Choroid plexus epithelial cell (primary cell): ENCODE data around the gene TRIM68.

Source experiments
- DNase-seq: peaks from one replicate; pipeline ENCODE4 v3.0.0-alpha.2; 2010; ENCODE audit warnings: low read depth
- H3K4me3 ChIP-seq: 2 replicates; pipeline ENCODE4 v1.5.1; 2011; ENCODE audit warnings: low read depth, mild to moderate bottlenecking, control low read depth, low read length, moderate library complexity
- TF ChIP-seq, protein P1 (sequence below): conservative IDR thresholded peaks from 2 replicates; pipeline ENCODE4 v1.5.1; 2011; ENCODE audit warnings: low read depth, mild to moderate bottlenecking, control low read depth, inconsistent platforms, low read length, moderate library complexity

TRIM68 gene

DNA sequence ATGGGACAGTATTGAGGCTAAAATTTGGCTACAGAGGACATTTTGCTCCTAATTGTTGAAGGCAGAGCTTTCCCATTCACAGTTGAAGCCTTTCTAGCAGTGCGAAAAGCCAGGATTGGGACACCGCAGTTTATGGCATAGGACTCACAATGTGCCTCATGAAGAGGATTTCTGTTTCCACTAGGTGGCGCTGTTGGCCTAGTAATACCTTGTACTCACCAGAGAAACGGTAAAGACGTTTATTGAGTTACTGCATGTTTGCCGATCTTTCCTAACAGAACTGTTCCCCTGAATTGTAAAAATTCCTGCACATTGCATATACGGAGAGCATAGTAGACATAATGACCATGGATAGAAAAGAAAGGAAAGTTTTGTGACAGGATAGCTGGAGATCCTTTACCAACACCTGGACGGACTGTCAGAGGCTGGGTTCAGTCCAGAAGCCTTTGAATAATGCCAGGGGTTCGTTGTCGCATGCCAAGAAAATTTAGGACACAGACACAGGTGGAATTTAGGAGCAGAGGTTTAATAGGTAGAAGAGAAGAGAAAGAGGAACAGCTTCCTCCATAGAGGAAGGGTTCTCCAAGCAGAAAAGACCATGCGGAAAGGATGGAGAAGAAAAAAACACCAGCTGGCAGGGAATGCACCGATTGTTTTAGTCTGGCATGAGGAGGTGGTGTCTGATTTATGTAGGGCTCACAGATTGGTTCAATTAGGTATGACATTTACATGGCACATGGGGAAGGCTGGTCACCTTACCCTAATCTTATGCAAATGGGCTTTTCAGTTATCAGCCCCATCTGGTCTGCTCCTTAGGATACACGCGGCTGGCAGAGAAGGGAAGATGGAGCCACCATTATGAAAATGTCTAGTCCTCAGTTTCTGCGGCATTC is 18.4 kb upstream of the TRIM68 start:
- peak; percentile 88 for DNase-seq
- TF ChIP-seq, protein P1, sequence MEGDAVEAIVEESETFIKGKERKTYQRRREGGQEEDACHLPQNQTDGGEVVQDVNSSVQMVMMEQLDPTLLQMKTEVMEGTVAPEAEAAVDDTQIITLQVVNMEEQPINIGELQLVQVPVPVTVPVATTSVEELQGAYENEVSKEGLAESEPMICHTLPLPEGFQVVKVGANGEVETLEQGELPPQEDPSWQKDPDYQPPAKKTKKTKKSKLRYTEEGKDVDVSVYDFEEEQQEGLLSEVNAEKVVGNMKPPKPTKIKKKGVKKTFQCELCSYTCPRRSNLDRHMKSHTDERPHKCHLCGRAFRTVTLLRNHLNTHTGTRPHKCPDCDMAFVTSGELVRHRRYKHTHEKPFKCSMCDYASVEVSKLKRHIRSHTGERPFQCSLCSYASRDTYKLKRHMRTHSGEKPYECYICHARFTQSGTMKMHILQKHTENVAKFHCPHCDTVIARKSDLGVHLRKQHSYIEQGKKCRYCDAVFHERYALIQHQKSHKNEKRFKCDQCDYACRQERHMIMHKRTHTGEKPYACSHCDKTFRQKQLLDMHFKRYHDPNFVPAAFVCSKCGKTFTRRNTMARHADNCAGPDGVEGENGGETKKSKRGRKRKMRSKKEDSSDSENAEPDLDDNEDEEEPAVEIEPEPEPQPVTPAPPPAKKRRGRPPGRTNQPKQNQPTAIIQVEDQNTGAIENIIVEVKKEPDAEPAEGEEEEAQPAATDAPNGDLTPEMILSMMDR = peak; percentile 79
- H3K4me3 ChIP-seq = no peak overlapping the region

DNA sequence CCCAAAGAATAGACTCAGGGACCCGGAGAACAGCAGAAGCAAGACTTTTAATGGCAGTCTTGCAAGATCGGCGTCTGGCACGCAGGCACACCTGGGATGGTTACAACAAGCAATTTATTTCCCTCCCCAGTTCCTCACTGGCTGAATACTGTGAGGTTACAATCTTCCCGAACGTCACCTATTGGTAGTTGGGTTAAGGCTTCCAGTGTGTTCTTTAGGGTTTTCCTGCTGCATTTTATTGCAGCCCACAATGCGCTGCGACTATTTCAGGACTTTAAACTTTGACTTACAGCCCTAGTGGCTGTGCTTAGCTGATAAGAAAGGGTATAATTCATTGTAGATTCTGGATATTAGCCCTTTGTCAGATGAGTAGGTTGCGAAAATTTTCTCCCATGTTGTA is 11.5 kb upstream of the TRIM68 start:
- TF ChIP-seq, protein P1 = no peak
- DNase-seq = no peak
- no peak overlapping the region for H3K4me3 ChIP-seq

DNA sequence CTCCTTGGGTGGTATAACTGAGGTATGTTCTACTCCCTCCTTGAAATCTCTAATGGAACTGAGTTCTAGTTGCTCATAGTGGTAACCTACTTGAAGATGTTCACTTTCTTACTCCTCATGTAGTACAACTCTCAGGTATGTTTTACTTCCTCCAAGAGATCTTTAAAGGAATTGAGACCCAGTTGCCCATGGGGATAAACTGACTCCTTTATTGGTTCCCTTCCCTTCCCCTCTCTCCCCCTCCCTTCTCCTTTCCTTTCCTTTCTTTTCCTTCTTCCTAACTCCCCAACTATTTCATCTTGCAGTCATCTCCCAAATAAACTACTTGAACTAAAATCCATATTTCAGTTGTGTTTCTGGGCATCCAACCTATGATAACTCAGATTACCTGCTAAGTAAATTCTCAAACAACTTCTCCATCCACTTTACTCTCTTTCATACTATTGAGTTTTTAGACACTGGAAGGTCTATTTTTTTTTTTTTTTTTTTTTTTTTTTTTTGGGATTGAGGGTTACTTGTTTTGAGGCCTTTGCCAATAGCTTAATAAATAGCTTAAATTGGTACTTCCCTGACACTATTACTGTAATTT is 7.9 kb upstream of the TRIM68 start:
- TF ChIP-seq, protein P1 = no peak
- no peak overlapping the region for H3K4me3 ChIP-seq
- DNase-seq = no peak

DNA sequence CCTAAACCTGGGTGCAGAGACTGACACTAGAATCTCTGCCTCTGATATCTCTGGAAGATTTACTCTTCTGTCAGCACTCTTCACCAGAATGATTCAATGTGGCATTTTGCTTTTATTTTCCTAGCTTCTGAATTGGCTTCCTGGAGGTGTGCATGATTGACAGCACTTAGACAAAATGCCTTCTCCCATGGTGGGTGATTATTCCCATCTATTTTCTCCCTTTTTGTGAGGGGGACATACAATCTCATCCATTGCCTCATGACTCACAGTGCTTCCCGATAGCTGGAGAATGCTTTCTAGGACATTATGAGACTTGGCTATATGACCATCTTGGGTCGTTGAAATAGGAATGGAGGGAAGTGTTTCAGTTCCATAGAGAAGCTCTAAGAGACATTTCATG is 4.0 kb upstream of the TRIM68 start:
- DNase-seq = no peak
- TF ChIP-seq, protein P1 = no peak
- H3K4me3 ChIP-seq = no peak overlapping the region

DNA sequence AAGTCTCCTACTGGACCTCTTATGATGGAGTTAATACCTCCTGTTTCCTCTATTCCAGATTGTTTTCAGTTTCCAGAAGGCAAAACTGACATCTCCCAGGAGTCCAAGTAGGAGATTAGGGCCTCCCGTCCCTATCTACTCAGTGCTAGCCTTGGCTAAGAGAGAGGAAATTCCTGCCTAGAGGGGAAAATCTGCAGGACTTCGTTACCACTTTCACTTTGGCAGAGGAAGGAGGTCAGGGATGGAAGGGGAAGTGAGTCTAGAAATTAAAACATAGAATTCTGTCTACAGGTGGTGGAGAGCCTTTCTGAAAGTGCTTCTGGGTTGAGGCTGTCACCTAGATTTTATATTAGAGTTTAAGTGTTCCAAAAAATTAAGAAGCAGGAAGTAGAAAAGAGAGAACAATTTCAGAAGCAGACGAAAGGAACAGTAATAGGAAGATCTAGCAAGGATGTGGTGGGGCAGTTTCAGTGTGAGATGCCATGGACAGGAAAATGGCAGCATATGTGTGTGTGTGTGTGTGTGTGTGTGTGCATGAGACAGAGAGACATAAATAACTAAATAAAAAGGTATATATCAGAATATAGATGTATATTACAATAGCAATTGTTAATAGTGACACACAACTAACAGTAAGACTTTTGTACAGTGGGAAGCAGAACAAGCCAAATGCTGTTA is 2.4 kb upstream of the TRIM68 start:
- TF ChIP-seq, protein P1 = no peak
- no peak overlapping the region for H3K4me3 ChIP-seq

DNA sequence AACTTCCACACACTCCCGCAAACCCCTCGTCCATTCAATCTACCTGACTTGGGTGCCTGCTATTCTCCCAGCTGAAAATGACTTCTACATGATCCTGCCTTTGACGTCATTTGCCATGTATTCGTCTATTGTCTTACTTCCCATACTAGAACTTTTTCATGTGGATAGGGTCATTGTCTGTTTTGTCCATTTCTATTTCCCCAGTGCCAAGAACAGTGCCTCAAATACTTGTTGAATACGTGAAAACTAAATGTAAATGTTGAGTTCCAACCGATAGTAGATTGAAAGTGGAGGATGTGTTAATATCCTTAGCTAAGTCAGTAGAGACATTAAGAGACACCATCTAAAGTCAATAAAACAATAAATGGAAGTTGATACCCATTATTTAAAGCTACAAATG is 935 bp downstream of the TRIM68 start:
- TF ChIP-seq, protein P1 = no peak
- H3K4me3 ChIP-seq = peak overlapping the region; percentile 83
- DNase-seq = no peak

More for the DNA sequence above, 2.4 kb upstream of the TRIM68 start:
- no peak for DNase-seq
